22Rv1 (cell line): Measurements from ENCODE around the gene INPP5A.

Source experiments
- H3K27ac ChIP-seq: fragments of 450-650 bp; 2 replicates; pipeline ENCODE4 v1.5.1; 2017
- ZFX ChIP-seq: fragments of 450-650 bp; IDR thresholded peaks from 2 replicates; pipeline ENCODE4 v1.6.1; 2017; ENCODE audit warnings: antibody characterized with exemption, borderline replicate concordance
- TF ChIP-seq, protein P1 (sequence below): fragments of 450-650 bp; IDR thresholded peaks from 2 replicates; pipeline ENCODE4 v1.5.1; 2017; ENCODE audit warnings: mild to moderate bottlenecking

INPP5A gene

DNA sequence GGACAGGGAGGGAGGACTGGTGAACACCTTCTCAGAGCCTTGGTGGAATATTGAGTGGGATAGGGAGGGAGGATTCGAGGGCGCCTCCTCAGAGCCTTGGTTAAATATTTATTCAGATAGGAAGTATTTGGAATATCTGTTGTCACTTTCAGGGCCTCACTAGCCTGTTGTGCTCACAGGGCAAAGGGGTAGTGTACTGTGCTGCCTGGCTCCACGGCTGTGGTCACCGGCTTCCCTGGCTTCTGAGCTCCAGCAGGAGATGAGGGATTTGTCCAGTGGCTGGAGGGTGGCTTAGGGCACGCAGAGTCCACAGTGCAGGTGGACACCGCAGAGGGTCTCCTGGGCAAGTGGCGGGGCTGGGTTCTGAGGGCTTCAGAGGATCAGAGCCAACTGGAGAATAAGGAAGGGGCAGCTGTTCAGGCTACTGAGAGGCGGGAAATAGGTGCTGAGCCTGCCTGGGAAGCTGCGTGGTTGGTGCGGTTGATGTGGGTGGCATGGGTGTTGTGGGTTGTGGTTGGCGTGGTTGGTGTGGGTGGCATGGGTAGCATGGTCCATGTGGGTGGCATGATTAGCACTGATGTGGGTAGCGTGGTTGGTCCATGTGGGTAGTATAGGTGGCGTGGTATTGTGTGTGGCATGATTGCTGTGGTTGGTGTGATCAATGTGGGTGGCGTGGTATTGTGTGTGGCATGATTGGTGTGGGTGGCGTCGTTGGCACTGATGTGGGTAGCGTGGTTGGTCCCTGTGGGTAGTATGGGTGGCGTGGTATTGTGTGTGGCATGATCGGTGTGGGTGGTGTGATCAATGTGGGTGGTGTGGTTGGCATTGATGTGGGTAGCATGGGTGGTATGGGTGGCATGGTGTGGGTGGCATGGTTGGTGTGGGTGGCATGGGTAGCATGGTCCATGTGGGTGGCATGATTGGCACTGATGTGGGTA, 16.7 kb downstream of the INPP5A start:
- H3K27ac ChIP-seq = no peak overlapping the region
- TF ChIP-seq ZFX = no peak
- TF ChIP-seq, protein P1, sequence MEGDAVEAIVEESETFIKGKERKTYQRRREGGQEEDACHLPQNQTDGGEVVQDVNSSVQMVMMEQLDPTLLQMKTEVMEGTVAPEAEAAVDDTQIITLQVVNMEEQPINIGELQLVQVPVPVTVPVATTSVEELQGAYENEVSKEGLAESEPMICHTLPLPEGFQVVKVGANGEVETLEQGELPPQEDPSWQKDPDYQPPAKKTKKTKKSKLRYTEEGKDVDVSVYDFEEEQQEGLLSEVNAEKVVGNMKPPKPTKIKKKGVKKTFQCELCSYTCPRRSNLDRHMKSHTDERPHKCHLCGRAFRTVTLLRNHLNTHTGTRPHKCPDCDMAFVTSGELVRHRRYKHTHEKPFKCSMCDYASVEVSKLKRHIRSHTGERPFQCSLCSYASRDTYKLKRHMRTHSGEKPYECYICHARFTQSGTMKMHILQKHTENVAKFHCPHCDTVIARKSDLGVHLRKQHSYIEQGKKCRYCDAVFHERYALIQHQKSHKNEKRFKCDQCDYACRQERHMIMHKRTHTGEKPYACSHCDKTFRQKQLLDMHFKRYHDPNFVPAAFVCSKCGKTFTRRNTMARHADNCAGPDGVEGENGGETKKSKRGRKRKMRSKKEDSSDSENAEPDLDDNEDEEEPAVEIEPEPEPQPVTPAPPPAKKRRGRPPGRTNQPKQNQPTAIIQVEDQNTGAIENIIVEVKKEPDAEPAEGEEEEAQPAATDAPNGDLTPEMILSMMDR = no peak

GRCh38 chr10:132554991-132555647, 17.5 kb downstream of the INPP5A start:
- H3K27ac ChIP-seq = no peak overlapping the region
- TF ChIP-seq ZFX = no peak
- TF ChIP-seq, protein P1 = no peak

DNA sequence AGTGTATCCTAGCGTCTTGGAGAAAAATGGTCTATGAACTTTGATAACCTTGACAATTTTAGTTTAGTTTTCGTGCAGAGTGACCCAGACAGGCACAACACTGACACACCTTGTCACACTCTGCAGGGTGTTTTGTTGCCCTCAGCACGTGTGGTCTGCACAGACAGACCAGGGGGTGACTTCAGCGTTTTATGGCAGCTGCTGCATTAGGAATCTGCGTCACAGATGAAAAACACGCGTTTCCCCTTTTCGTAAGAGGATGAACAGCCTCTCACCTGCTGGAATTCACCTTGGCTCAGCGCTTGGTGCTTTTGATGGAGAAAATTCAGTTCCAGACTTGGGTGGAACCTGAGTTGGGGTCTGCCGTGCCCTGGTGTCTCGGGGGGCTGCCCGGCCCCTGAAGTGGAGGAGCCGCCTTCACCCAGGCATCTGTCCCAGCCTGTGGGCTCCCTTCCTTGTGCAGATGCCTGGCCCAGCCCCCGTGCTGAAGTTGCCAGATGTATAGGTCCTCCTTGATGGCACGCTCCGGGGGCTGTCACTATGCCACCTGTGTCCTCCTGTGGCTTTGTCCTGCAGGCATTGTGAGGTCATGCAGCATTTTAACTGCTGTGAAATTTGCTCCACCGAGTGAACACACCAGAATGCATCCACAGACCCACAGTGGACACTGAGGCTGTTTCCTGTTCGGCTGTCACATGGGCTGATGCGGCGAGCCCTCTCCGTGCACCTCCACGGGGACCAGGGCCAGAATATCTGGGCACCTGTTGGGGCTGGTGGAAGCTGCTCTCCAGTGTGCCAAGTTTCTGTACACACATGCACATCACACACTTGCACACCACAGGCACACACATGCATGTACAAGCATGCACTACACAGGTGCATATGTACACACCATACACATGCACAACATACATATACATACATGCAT, 18.3 kb downstream of the INPP5A start:
- no peak overlapping the region for H3K27ac ChIP-seq

DNA sequence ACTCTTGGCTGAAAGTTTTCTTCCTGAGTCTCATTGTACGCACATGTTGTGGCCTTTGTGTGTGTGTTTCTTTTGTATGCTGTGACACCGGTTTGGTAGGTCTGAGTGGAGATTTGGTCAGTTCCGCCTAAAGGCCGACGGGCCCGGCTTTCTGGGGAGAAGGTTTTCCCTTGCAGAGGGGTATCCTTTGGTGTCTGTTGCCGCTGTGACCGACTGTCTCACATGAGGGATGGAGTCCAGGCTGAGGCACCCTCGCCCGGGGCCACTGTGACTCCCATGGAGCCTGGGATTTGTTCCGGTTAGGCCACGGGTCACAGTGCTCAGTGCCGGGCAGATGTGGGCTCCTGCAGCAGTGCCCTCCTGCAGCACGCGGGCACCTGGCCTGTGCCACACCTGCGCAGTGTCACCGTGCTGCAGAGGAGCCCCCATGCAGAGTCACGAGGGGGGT, 19.4 kb downstream of the INPP5A start:
- no peak overlapping the region for H3K27ac ChIP-seq
- no peak for TF ChIP-seq ZFX
- TF ChIP-seq, protein P1 = no peak

More for the DNA sequence above, 18.3 kb downstream of the INPP5A start:
- no peak for TF ChIP-seq ZFX
- TF ChIP-seq, protein P1 = no peak

GRCh38 chr10:132557696-132558515, 20.3 kb downstream of the INPP5A start:
- H3K27ac ChIP-seq = no peak overlapping the region
- TF ChIP-seq, protein P1 = no peak
- no peak for TF ChIP-seq ZFX

DNA sequence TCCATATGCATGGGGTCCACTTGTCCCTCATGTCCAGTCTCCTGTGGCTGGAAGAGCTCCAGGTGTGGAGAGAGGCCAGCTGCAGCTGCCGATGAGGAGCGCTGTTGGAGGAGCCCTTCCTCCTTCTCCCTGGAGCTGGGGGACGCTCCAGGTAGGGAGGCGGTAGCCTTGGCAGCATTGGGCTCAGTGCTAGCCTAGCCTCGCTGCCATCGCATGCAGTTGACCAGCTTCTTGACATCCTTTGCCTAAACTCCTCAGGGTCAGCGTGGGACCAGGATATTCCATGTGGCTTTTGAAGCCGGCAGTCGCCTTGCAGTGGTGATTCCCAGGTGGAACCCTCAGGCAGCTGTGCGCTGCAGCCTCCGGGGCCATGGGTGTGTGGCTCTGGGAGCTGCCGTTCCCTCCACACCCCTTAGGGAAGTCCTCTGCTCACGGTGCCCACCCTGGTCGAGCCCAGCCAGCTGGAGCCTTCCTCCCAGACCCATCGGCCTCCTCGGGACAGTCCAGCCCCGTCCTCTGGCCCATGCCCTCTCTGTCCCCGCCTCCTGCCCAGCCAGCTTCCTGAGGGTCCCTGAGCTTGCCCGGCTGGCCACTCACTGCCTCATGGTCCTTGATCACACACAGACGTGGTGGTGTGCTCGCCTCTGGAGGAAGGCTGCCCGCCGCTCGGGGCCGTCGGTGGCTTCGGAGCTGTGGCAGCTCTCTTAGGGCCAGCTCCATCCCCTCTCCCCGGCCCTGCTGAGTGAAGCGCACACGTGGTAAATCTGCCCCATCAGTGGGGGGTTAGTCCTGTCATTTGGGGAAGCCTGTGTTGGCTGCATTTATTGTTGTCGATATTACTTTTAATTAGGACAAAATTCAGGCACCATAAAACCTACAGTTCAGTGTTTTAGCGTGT, 21.2 kb downstream of the INPP5A start:
- H3K27ac ChIP-seq = no peak overlapping the region
- TF ChIP-seq ZFX = no peak
- TF ChIP-seq, protein P1 = no peak
